Measurements from ENCODE around the gene MS4A12. TPM values are rescaled to one million over a fixed set of nuclear protein-coding genes. Genes with fewer than 3 reads are reported as not detected.
A peak's percentile ranks its signal among the peaks of the same experiment; 100 is the strongest.

Gene MS4A12
- total and polyA plus RNA-seq, 9 of the 15 experiments (the other 6 are each of a cell fraction or from before 2014, with no cell fraction given), result not detected

DNA sequence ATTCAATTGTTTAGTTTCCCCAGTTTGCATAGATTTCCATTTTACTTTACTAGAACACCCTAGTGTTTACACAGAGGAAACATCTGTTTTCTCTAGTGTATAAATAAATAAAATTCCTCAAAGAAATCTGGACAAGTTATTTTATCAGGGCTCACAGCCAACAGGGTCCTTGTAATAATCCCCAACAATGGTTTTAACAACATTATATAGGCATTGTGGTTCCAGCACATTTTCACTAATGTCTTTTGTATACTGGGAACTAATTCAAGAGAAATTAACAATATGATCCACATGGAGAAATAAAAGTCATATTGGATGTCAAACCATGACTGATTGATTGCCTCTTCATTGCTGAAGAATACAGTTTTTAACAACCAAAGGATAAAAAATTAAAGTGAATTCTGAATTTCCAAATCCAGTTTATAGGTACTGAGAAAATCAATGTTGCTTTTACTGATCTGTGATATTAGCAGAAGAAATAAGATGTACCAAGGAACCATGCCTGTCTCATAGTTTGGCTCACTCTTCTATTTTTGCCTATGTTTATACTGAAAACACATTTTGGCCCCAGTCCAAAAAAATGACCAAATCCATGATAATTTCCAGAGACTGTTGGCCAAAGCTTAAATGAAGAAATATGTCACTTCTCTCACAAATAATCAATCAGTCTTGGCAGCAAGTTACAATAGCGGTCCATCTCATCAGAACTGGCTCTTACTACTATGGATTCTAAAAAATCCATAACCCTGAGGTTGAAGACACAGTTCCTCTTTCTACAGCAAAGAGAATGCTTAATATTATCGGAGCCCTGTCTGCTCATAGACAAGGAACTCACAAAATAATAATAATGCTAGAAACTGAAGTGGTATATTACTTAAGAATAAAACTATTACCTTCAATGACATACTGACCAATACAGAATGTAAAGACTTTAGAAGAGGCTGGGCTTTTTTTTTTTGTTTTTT lies 21.2 kb downstream of the MS4A12 start (continued):
- TF ChIP-seq, protein P1, sequence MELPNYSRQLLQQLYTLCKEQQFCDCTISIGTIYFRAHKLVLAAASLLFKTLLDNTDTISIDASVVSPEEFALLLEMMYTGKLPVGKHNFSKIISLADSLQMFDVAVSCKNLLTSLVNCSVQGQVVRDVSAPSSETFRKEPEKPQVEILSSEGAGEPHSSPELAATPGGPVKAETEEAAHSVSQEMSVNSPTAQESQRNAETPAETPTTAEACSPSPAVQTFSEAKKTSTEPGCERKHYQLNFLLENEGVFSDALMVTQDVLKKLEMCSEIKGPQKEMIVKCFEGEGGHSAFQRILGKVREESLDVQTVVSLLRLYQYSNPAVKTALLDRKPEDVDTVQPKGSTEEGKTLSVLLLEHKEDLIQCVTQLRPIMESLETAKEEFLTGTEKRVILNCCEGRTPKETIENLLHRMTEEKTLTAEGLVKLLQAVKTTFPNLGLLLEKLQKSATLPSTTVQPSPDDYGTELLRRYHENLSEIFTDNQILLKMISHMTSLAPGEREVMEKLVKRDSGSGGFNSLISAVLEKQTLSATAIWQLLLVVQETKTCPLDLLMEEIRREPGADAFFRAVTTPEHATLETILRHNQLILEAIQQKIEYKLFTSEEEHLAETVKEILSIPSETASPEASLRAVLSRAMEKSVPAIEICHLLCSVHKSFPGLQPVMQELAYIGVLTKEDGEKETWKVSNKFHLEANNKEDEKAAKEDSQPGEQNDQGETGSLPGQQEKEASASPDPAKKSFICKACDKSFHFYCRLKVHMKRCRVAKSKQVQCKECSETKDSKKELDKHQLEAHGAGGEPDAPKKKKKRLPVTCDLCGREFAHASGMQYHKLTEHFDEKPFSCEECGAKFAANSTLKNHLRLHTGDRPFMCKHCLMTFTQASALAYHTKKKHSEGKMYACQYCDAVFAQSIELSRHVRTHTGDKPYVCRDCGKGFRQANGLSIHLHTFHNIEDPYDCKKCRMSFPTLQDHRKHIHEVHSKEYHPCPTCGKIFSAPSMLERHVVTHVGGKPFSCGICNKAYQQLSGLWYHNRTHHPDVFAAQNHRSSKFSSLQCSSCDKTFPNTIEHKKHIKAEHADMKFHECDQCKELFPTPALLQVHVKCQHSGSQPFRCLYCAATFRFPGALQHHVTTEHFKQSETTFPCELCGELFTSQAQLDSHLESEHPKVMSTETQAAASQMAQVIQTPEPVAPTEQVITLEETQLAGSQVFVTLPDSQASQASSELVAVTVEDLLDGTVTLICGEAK (IDR thresholded peaks at IDR 0.05), result no peak
- TF ChIP-seq, protein P1 (CRISPR knock-in tag; IDR thresholded peaks at IDR 0.05), result no peak
- TF ChIP-seq SPI1 (IDR thresholded peaks at IDR 0.05; ENCODE audit: borderline replicate concordance, low read depth, low read length), result peak; percentile 42; the same call in 1 of the 2 replicates

Data from K562 (cell line).